HG03025 (cell line): ENCODE results near the gene HILPDA.
"Not testable (repeated sequence)": the region's sequence is repeated elsewhere in the genome, so short reads cannot be mapped to it uniquely, and the experiment has no call there.

Experiments used
- ATAC-seq: cut with Tn5 transposase; IDR thresholded peaks from one replicate; pipeline ENCODE4 v1.9.1; 2021; ENCODE audit warnings: mild to moderate bottlenecking, moderate library complexity; ENCODE audit not compliant: unreplicated experiment, low FRiP score

The HILPDA gene

GRCh38 chr7:128459394-128459878 lies 3.8 kb downstream of the HILPDA start:
- peak; percentile 35 for ATAC-seq

- no peak for ATAC-seq
Observed at GRCh38 chr7:128462460-128462859, 6.8 kb downstream of the HILPDA start.

DNA sequence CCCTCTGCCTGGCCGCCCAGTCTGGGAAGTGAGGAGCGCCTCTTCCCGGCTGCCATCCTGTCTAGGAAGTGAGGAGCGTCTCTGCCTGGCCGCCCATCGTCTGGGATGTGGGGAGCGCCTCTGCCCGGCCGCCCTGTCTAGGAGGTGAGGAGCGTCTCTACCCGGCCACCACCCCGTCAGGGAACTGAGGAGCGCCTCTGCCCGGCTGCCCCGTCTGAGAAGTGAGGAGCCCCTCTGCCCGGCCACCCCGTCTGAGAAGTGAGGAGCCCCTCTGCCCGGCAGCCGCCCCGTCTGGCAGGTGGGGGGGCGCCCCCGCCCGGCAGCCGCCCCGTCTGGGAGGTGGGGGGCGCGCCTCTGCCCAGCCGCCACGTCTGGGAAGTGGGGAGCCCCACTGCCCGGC lies 7.7 kb downstream of the HILPDA start:
- ATAC-seq, result not testable (repeated sequence)

- ATAC-seq, result not testable (repeated sequence)
Observed at GRCh38 chr7:128463933-128464332, 8.3 kb downstream of the HILPDA start.

GRCh38 chr7:128466871-128467270 lies 11.2 kb downstream of the HILPDA start:
- ATAC-seq, result not testable (repeated sequence)

GRCh38 chr7:128476402-128477335 lies 21.0 kb downstream of the HILPDA start, which contains the start of gene METTL2B:
Gene METTL2B (plus strand): TSS chr7:128476748. CDS start chr7:128476766, 18 bp downstream.
- ATAC-seq, result peak; percentile 93

DNA sequence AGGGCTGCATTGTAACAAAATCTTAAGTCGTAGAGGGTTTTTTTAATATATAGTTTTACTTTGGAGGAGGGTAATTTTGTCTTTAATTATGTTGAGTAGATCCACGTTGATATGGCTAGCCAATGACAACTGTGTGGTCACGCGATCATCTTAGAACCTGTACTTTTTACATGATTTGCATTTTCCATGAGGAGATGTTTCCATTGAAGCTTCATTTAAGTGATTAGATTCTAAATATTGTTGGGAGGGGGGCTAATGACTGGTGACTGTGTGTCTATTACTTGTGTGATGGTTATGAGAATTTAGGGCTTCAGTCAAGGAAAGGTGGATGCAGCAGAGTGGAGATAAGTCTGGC lies 21.6 kb downstream of the HILPDA start:
- not testable (repeated sequence) for ATAC-seq

DNA sequence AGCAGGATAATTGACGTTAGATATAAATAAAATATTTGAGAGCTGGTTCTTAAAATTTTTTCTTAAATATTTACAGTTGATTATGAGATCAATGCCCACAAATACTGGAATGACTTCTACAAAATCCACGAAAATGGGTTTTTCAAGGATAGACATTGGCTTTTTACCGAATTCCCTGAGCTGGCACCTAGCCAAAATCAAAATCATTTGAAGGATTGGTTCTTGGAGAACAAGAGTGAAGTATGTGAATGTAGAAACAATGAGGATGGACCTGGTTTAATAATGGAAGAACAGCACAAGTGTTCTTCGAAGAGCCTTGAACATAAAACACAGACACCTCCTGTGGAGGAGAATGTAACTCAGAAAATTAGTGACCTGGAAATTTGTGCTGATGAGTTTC lies 23.4 kb downstream of the HILPDA start:
- ATAC-seq, result not testable (repeated sequence)

DNA sequence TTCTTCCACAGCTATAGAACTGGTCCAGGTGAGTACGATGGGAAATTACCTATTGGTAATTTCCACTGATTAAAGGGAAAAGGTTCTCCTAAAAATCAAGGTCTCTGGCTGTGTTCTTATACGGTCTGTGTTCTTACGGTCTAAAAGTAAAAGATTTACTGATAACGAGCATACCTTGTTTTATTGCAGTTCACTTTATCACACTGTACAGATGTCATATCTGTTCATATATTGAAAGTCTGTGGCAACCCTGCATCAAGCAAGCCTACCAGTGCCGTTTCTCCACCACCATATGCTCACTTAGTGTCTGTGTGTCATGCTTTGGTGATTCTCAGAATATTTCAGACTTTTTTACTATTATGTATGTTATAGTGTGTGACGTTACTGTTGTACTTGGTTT lies 32.5 kb downstream of the HILPDA start:
- ATAC-seq, result not testable (repeated sequence)

DNA sequence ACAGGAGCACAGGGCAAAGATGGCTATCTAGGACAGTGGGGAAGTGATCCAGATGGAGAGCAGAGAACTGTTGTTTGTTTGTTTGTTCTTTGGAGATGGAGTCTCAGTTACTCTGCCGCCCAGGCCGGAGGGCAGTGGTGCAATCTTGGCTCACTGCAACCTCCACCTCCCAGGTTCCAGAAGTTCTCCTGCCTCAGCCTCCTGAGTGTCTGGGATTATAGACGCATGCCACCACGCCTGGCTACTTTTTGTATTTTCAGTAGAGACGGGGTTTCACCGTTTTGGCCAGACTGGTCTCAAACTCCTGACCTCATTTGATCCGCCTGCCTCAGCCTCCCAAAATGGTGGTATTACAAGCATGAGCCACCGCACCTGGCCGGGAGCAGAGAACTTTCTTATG lies 41.7 kb downstream of the HILPDA start:
- ATAC-seq, result no peak

DNA sequence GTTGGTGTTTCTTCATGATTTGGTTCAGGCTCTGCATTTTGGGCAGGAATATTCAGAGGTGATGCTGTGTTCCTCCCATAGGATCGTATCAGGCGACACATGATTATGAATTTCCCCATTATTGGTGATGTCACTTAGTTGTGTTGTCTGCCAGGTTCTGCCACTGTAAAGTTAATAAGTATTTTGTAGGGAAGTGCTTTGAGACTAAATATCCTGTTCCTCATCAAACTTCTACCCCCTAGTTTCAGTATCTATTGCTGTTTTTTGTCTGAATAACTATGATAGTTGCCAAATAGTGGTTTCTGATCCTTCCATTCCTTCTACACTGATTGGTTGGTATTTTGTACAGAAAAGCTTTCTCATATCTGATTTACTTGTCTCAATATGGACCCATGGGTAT lies 49.7 kb downstream of the HILPDA start:
- ATAC-seq, result not testable (repeated sequence)

DNA sequence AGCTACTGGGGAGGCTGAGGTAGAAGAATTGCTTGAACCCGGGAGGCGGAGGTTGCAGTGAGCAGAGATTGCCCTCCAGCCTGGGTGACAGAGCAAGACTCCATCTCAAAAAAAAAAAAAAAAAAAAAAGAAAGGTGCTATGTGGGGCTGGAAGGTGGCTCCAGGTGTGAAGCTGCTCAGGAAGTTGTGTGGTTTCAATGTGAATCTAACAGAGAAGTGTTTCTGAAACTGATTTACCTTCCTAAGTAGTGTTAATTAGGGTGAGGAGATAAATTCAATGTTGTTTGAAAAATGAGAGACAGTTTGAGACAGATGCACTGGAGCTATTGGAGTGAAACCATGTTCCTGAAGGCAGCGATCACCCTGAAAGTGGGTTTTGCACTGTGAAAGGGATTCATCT lies 51.1 kb downstream of the HILPDA start:
- ATAC-seq, result not testable (repeated sequence)

- ATAC-seq, result not testable (repeated sequence)
Observed at GRCh38 chr7:128507321-128507993, 51.8 kb downstream of the HILPDA start.
